ENCODE results near the gene PLEK.
"Not testable (repeated sequence)": the region's sequence is repeated elsewhere in the genome, so short reads cannot be mapped to it uniquely, and the experiment has no call there.

Gene PLEK

DNA sequence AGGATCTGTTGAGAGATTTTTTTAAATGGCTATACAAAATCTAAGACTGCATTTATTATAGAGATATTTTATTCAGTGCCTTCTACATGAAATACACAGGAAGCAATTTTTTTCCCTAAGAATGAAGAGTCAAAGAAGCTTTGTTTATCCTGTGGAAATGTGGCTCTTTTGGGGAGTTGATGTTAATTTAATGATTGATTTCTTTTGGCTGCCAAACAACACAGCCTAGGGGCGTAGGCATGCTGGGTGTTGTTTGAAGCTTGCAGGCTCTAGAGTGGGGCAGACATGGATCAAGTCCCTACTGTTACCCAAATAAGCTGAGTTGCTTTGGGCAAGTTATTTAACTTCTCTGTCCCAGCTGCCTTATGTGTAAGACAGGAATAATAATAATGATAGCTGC lies 21.1 kb upstream of the PLEK start:
- H3K4me3 ChIP-seq (replicated peaks; ENCODE audit: low read depth, low read length), result no peak overlapping the region
- no peaks in the 10 kb centered on the region; the same call in 1 of the 2 replicates for H3K27me3 ChIP-seq (replicated peaks; ENCODE audit: control insufficient read depth, insufficient read depth, low read length)
- TF ChIP-seq, protein P1, sequence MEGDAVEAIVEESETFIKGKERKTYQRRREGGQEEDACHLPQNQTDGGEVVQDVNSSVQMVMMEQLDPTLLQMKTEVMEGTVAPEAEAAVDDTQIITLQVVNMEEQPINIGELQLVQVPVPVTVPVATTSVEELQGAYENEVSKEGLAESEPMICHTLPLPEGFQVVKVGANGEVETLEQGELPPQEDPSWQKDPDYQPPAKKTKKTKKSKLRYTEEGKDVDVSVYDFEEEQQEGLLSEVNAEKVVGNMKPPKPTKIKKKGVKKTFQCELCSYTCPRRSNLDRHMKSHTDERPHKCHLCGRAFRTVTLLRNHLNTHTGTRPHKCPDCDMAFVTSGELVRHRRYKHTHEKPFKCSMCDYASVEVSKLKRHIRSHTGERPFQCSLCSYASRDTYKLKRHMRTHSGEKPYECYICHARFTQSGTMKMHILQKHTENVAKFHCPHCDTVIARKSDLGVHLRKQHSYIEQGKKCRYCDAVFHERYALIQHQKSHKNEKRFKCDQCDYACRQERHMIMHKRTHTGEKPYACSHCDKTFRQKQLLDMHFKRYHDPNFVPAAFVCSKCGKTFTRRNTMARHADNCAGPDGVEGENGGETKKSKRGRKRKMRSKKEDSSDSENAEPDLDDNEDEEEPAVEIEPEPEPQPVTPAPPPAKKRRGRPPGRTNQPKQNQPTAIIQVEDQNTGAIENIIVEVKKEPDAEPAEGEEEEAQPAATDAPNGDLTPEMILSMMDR (IDR thresholded peaks at IDR 0.05; ENCODE audit: insufficient read depth, low read length, poor library complexity, severe bottlenecking), result no peak
- no peaks in the 10 kb centered on the region for H3K36me3 ChIP-seq (ENCODE audit: control insufficient read depth, insufficient read depth, low read length)
- no peak for DNase-seq (ENCODE audit: extremely low read depth, insufficient read length)

- Histone ChIP-seq H3K4me3 (replicated peaks; ENCODE audit: low read depth, low read length) (no peak overlapping the region), H3K27me3 (replicated peaks; ENCODE audit: control insufficient read depth, insufficient read depth, low read length) (no peaks in the 10 kb centered on the region), H3K36me3 (ENCODE audit: control insufficient read depth, insufficient read depth, low read length) (no peaks in the 10 kb centered on the region)
- no peak for DNase-seq (ENCODE audit: extremely low read depth, insufficient read length)
- TF ChIP-seq, protein P1 (IDR thresholded peaks at IDR 0.05; ENCODE audit: insufficient read depth, low read length, poor library complexity, severe bottlenecking), result no peak
Measured at GRCh38 chr2:68345129-68345875, 19.8 kb upstream of the PLEK start.

DNA sequence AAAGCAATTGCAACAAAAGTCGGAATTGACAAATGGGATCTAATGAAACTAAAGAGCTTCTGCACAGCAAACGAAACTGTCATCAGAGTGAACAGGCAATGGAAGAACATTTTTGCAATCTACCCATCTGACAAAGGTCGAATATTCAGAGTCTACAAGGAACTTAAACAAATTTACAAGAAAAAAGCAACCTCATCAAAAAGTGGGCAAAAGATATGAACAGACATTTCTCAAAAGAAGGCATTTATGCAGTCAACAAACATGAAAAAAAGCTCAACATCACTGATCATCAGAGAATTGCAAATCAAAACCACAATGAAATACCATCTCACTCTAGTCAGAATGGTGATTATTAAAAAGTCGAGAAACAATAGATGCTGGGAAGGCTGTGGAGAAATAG lies 16.0 kb upstream of the PLEK start:
- not testable (repeated sequence) for H3K27me3 ChIP-seq (replicated peaks; ENCODE audit: control insufficient read depth, insufficient read depth, low read length); H3K4me3 ChIP-seq (replicated peaks; ENCODE audit: low read depth, low read length); DNase-seq (ENCODE audit: extremely low read depth, insufficient read length); H3K36me3 ChIP-seq (ENCODE audit: control insufficient read depth, insufficient read depth, low read length)

DNA sequence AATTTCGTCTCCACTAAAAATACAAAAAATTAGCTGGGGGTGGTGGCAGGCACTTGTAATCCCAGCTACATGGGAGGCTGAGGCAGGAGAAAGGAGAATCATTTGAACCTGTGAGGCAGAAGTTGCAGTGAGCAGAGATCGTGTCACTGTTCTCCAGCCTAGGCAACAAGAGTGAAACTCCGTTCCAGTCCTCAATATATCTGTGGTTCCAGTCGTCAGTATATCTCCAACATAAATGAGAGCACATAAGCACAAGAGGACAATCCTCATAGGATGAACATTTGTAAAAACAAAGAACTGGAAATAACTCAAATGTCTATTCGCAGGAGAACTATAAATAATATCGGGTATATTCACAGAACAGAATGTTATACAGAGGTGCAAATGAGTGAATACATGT lies 13.1 kb upstream of the PLEK start:
- no peaks in the 10 kb centered on the region for H3K27me3 ChIP-seq (replicated peaks; ENCODE audit: control insufficient read depth, insufficient read depth, low read length)

GRCh38 chr2:68352651-68353391 lies 12.3 kb upstream of the PLEK start:
- TF ChIP-seq, protein P1 (IDR thresholded peaks at IDR 0.05; ENCODE audit: insufficient read depth, low read length, poor library complexity, severe bottlenecking), result no peak
- DNase-seq (ENCODE audit: extremely low read depth, insufficient read length), result no peak
- no peaks in the 10 kb centered on the region for H3K36me3 ChIP-seq (ENCODE audit: control insufficient read depth, insufficient read depth, low read length)
- no peaks in the 10 kb centered on the region for H3K27me3 ChIP-seq (replicated peaks; ENCODE audit: control insufficient read depth, insufficient read depth, low read length)
- H3K4me3 ChIP-seq (replicated peaks; ENCODE audit: low read depth, low read length), result no peak overlapping the region

More for the DNA sequence above, 13.1 kb upstream of the PLEK start:
- TF ChIP-seq, protein P1 (IDR thresholded peaks at IDR 0.05; ENCODE audit: insufficient read depth, low read length, poor library complexity, severe bottlenecking), result no peak
- Histone ChIP-seq H3K36me3 (ENCODE audit: control insufficient read depth, insufficient read depth, low read length) (no peaks in the 10 kb centered on the region), H3K4me3 (replicated peaks; ENCODE audit: low read depth, low read length) (no peak overlapping the region)
- DNase-seq (ENCODE audit: extremely low read depth, insufficient read length), result no peak

GRCh38 chr2:68356599-68357239 lies 8.4 kb upstream of the PLEK start:
- DNase-seq (ENCODE audit: extremely low read depth, insufficient read length), result no peak
- TF ChIP-seq, protein P1 (IDR thresholded peaks at IDR 0.05; ENCODE audit: insufficient read depth, low read length, poor library complexity, severe bottlenecking), result no peak
- Histone ChIP-seq H3K4me3 (replicated peaks; ENCODE audit: low read depth, low read length) (no peak overlapping the region), H3K27me3 (replicated peaks; ENCODE audit: control insufficient read depth, insufficient read depth, low read length) (no peaks in the 10 kb centered on the region), H3K36me3 (ENCODE audit: control insufficient read depth, insufficient read depth, low read length) (no peaks in the 10 kb centered on the region)

Measured in GM06990 (cell line).